Rectal smooth muscle tissue (tissue), 1 donor: ENCODE results near the gene RIOX2.

Source experiments
- H3K27ac ChIP-seq: one replicate; pipeline ENCODE4 v1.7.0; 2013; ENCODE audit warnings: low read depth, low read length, inconsistent platforms
- H3K27me3 ChIP-seq: one replicate; pipeline ENCODE4 v1.7.0; 2013; ENCODE audit warnings: low read length; ENCODE audit not compliant: control insufficient read depth, insufficient read depth
- H3K36me3 ChIP-seq: one replicate; pipeline ENCODE4 v1.7.0; 2013; ENCODE audit warnings: low read length; ENCODE audit not compliant: control insufficient read depth, insufficient read depth
- H3K4me1 ChIP-seq: one replicate; pipeline ENCODE4 v1.7.0; 2013; ENCODE audit warnings: low read length; ENCODE audit not compliant: control insufficient read depth, insufficient read depth
- H3K4me3 ChIP-seq: one replicate; pipeline ENCODE4 v1.7.0; 2013; ENCODE audit warnings: low read length
- H3K9ac ChIP-seq: one replicate; pipeline ENCODE4 v1.7.0; 2013; ENCODE audit warnings: low read length

The RIOX2 gene

DNA sequence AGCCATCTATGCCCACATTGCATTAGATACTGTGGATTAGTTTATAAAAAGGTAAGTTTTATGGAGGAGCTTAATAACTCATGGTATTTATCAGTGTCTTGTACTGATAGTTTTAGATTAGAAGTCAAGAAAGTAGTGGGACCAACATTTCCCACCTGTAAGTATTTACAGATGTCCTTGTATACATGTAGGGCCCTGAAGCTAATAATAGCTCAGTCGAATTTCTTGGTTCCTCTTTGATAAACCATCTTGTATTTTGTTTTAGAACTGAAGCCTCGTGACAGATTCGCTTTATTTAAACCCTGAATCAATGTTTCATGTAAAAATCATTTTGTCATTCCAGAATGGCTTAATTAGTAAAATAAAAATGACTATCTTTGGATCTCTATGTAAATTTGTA, 77.0 kb downstream of the RIOX2 start:
- Histone ChIP-seq H3K36me3 (peaks cover 5% of the 10 kb centered on the region), H3K27ac (no peak overlapping the region), H3K4me3 (no peak overlapping the region), H3K4me1 (no peaks in the 10 kb centered on the region), H3K27me3 (no peaks in the 10 kb centered on the region), H3K9ac (no peak overlapping the region)

DNA sequence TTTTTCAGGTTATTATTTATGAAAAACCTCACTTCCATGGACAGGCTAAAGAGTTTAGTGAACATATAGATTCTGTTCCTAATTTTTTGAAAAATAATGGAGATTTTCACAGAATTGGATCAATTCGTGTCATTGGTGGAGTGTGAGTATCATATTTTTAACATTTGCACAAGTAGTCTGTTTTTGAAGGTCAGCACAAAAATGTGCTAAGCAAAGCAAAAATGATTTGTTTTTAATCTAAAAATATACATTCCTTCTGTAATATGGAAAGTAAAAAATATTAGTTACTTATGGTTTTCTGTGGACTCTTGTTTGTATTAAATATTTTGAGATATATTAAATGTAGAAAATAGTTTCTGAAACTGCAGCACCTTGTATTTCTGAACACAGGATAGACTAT, 79.4 kb downstream of the RIOX2 start:
- Histone ChIP-seq H3K27me3 (no peaks in the 10 kb centered on the region), H3K4me1 (no peaks in the 10 kb centered on the region), H3K27ac (no peak overlapping the region), H3K9ac (no peak overlapping the region), H3K36me3 (peaks cover 6% of the 10 kb centered on the region), H3K4me3 (no peak overlapping the region)
